ENCODE measurements around the gene CCR2.
"Not testable (repeated sequence)": the region's sequence is repeated elsewhere in the genome, so short reads cannot be mapped to it uniquely, and the experiment has no call there.

Gene CCR2

DNA sequence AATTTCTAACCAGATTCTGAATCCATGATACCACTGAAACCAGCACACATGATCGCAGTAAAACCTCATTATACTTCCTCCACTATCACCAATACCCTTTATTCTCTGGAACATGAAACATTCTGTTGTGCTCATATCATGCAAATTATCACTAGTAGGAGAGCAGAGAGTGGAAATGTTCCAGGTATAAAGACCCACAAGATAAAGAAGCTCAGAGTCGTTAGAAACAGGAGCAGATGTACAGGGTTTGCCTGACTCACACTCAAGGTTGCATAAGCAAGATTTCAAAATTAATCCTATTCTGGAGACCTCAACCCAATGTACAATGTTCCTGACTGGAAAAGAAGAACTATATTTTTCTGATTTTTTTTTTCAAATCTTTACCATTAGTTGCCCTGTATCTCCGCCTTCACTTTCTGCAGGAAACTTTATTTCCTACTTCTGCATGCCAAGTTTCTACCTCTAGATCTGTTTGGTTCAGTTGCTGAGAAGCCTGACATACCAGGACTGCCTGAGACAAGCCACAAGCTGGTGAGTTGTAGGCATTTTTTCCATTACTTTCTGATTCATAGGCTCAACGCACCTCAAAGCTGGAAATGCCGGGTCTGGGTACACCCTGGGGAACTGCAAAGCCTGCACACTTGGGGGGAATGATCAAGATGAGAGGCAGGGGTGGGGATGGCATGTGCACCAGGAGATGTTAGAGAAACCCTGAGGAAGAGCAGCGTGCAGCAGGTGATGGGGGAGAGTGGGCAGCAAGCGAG lies at the start of gene CCR2:
Gene CCR2 (plus strand): TSS at position 465 of the 764 bp plus-strand sequence. CDS start 3,417 bp downstream, outside the sequence.
- no peak for DNase-seq

DNA sequence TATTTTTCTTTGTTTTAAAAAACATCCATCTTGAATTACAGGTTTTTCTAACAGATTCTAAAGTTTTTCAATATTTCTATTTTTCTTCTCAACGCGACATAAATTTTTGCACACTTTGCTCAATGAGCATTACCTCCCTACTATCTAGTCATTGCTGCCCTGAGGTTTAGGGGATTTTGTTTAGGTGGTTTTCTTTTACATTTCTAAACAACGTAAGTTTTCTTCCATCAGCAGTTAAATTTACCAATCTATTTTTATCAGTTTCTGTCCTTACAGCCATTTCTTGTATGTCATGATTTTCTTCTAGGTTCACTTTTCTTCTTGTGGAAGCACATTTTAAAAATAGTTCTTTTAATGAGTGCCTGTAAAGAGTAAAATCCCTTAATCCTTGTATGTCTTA lies 49.2 kb upstream of the CCR2 start:
- no peak for DNase-seq

DNA sequence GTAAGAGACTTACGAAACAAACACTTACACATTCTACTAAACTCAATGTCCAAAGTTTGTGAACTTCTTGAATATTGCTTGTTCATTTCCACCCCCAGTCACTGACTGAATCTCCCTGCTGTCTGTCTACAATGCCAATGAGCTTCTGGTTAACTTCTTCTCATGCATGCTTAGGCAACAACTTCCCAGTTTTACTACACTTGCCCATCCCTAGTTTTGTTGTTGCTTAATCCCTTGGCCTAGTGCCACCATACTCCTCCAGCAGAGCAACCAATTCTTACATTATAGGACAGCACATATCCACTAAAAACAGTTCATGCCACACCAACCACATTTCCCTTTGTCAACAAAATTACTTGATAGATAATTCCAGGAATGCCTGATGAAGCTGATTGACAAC lies 40.9 kb upstream of the CCR2 start:
- no peak for DNase-seq

DNA sequence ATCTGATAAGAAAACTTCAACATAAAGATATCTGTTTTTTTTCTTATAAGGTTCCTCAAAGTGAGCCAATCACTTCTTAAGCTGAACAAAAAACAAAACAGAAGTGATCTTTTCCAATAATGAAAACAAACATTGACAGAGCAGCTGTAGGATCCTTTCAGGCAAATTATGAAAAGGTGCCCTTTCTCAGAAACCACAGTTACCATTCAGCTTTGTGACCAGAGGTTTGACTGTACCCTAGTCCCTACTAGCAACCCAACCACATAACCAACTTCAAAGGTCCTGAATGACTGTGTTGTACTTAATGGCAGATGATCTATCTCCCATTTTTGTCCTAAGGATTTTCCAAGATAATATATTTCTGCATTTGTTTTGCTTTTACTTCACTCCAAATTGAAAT lies 39.4 kb upstream of the CCR2 start:
- DNase-seq = no peak

DNA sequence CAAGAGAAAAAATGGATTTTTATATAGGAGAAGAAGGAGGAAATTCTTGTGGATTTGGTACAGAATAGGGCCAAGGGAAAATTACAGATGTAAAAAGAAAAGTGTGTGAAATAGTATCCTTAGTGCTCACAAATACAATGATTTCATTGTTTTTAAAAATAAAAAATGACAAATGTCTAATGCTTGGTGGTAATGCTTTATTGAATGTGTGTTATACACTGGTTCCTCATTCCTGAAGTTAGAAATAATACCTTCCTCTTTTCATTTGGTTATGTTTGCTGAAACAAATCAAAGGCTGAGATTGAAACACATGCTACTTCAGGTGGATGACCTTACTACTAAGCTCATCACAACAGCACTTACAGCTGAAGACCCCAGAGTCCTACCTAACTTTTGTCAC lies 37.7 kb upstream of the CCR2 start:
- DNase-seq = no peak

DNA sequence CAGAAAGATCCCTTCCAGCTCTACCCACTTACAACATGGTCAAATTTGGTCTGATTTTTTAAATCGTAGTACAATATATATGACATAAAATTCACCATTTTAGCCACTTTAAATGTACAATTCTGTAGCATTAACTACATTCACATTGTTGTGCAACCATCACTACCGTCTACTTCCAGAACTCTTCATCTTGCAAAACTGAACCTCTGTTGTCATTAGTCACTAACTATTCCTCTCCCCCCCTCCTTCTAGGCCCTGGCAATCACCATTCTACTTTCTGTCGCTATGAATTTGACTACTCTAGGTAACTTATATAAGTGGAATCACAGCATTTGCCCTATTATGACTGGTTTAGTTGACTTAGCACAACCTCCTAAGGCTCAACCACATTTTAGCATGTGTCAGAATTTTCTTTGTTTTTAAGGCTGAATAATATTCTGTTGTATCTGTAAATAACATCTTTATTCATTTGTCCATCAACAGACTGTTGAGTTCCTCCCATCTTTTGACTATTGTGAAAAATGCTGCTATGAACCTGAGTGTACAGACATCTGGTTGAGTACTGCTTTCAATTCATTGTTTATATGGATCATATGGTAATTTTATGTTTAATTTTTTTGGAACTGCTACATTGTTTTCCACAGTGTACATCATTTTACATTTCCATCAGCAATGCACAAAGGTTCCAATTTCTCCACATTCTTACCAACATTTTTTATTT lies 35.5 kb upstream of the CCR2 start:
- DNase-seq = no peak

DNA sequence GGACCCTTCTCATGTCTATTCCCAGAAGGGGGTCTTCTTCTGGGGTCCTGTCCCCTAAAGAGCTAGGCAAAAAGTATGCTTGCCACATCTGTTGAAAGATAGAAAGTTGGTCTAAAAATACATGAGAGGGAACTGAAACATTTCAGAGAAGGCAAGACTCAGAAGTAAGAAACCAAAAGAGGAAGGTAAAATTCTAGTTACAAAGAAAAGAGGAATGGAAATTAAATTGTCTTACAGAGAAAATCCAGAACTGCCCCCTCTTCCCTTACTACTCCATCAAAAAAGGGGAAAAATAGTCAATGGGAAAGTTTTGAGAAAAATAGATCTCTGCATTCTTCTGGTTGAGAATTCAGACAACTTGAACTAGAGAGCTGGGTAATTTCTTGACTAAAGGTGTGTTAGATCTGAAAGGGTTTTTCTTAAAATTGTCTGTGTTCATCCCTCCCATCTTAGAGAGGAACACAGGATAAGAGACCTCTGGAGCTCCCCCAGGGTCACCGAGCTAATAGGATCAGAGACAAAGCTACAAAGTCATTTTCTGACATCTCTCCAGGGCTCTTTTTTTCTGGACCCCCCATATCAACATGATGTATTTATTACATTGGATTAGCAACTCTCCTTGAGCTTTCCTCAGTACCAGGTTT lies 32.3 kb upstream of the CCR2 start:
- DNase-seq = no peak

DNA sequence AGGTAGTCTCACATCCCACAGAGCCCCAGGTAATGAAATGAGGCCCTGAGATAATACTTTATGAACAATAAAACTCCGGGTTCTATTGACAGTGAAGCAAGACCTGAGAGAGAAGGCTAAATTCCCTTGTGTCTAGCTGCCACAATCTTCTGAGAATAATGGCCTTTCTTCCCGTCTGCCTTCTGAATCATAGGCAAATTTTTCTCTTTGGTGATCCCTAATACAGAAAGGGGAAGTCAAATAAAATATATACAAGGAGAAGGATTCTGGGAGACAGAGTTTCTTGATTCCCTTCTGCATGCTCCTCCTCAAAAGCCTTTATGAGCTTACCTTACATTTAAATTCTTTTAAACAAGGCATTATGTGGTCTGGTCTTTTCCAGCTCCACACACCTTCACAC lies 29.9 kb upstream of the CCR2 start:
- DNase-seq = no peak

DNA sequence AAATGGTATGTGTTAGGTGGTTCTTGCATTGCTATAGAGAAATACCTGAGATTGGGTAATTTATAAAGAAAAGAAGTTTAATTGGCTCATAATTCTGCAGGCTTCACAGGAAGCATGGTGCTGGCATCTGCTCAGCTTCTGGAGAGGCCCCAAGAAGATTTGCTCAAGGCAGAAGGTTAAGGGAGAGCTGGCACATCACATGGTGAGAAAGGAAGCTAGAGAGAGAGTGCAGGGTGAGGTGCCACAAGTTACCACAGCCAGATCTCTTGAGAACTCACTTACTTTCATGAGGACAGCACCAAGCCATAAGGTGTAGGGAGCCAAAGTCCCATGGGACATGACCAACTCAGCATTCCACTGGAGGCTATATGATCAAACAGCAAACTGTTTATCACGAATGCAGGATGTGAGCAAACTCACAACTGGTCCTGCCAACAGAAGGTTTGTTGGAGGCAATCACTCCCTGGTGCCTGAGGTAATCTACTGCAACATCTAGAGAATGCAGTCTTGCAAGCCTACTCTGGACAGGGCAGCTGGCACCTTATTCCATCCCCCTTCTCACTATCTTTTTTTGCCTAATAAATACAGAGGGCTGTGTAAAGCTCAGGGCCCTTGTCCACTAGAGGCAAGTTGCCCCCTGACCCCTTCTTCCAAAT lies 28.1 kb upstream of the CCR2 start:
- no peak for DNase-seq

DNA sequence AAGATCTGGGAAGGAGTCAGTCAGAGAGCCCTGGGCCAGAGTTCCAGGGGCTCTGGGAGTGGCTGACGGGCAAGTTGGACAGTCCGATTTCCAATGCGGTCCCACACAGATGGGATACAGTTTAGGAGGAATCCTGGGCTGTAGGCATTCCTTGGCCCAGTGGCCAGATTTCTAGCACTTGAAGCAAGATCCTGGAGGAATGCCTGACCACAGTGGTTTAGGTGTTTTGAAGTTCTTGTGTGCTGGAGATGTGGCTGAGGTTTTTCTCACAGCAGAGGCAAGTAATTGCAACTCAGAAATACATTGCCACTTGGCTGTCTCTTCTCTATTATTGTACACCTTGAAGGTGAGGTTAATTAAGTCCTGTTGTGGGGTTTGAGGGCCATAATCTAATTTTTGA lies 23.2 kb upstream of the CCR2 start:
- DNase-seq = not testable (repeated sequence)

DNA sequence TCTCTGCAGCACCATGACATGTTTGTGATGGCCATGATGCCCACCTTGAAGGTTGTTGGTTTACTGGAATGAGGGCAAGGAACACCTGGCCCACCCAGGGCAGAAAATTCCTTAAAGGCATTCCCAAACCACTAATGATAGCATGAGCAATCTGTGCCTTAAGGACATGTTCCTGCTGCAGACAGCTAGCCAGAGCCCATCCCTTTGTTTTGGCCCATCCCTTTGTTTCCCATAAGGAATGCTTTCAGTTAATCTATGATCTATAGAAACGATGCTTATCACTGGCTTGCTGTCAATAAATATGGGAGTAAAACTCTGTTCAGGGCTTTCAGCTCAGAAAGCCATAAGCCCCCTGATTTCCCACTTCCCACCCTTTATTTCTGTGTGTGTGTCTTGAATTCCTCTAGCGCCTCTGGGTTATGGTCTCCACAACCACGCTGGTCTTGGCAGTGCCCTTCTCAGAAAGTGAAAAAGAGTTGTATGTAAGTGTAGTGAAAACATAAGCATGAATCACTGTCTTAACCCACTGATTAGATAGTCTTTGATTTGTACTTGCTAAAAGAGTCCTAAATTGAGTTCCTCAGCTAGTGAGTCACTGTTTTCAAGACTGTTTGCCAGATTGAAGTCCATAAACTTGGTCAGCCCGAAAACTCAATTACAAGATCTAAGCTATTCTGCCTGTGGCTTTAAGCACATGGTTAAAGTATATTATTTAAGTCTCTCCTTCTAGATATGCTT lies 19.0 kb upstream of the CCR2 start:
- DNase-seq = no peak

DNA sequence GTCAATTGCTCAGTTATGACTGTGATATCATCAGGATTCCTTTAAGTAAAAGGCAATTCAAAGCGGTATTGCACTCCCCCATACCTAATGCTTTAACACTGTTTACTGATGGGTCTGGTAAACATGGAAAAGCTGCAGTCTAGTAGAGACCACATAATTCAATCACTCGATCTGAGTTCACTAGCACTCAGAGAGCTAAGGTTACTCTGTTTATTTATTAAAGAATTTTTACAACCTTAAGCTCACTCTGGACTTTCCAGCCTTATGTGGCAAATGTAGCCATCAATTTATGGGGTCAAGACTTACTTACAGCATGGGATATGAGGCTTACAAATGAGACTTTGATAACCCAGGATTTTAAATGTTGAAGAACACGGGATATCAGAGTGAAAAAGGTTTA lies 18.4 kb upstream of the CCR2 start:
- no peak for DNase-seq

DNA sequence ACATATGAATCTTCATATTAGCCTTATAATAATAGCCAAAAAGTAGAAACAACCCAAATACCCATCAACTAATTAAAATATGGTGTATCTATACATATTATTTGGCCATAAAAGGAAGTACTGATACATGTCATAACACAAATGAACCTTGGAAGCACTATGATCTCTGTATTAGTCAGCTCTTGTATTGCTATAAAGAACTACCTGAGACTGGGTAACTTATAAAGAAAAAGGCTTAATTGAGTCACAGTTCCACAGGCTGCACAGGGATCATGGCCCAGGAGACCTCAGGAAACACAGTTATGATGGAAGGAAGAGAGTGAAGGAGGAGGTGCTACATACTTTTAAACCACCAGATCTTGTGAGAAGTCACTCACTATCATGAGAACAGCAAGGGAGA lies 16.0 kb upstream of the CCR2 start:
- no peak for DNase-seq

DNA sequence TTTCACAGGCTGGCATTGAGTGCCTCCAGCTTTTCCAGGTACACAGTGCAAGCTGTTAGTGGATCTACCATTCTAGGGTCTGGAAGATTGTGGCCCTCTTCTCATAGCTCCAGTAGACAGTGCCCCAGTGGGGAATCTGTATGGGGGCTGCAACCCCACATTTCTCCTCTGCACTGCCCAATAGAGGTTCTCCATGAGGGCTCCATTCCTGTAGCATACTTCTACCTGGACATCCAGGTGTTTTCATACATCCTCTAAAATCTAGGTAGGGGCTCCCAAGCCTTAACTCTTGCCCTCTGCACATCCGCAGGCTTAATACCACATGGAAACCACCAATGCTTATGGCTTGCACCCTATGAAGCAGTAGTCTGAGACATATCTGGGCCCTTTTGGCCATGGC lies 15.1 kb upstream of the CCR2 start:
- no peak for DNase-seq

DNA sequence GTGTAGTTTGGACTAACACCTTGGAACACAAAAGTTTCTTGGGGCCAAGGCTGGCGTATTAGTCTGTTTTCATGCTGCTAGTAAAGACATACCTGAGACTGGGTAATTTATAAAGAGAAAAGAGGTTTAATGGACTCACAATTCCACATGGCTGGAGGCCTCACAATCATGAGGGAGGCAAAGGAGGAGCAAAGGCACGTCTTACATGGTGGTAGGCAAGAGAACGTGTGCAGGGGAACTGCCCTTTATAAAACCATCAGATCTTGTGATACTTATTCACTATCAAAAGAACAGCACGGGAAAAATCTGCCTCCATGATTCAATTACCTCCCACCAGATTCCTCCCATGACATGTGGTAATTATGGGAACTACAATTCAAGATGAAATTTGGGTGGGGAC lies 9.4 kb upstream of the CCR2 start:
- DNase-seq = no peak

DNA sequence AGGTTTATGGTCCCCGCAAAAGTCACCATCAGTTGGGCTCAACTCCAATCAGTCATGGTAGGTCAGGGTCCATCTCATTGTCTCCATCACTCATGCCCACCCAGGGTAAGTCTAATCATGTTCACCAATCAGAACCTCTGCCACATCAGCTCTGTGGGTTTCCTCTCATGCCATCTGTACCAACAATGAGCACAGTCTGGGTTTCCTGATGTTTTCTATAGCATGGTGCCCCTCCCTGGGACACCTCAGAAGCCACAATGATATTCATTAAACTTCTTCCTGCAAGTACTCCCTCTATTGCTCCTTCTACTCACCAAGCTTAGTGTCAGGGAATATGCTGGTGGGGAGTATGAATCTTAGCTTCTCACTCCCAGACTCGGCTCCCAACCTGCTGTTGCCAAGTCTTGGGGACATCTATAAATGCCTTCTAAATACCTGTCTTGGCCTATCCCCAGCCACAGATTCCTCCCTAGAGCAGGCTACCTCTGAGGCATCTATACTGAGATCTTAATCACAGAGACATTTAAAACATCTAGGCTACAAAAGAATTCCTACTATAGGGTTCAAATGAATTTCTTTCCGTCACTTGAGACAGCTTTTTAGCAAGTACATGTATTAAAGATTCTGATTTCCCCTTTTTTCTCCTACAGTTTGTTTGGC lies 5.0 kb upstream of the CCR2 start:
- no peak for DNase-seq

DNA sequence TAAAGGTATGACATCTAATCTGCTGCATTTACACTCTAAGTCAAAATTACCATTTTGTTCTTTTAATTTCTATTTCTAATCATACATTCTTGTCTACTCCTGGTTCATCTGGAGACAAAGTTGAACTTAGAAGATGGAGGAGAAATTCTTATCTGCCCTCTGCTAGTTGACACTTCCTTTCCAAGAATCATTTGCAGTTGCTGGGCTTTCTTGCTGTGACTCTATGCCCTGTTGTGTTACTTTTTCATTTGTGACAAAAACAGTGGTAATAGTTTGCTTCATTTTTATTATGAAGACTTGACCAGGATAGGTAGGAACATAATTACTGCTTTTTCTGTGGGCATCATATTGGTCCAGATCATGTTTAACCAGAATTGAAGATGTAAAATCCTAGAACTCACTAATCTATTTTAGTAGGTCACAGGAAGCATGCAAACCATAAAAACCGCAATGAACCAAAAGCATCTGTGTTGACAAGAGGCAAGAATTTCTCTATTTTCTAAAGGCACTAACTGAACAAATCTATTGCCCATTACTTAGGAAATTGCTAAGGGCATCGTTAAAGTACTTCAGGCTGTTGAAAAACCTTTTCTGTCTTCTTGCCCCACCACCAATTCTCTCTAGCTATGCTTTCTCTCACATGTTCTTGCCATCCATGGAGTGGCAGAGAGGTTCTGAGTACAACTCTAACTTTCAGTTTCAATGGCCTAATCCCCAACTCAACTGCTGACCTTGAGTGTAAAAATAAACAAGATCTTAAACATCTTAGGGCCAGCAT lies 4.2 kb upstream of the CCR2 start:
- DNase-seq = no peak

DNA sequence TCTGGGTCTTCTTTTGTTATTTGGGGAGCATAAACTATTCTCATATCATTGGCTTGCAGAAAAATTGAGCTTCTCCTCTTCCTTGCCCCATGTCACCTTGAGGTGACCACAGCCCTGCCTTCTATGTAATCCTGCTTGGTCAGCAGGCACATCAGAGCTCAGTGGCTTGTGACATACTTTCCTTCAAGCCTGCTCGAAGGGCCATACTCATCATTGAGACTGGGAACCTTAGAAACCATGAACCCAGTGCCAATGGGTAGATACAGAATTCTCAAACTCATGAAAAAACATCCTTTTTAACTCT lies 3.7 kb upstream of the CCR2 start:
- DNase-seq = no peak

DNA sequence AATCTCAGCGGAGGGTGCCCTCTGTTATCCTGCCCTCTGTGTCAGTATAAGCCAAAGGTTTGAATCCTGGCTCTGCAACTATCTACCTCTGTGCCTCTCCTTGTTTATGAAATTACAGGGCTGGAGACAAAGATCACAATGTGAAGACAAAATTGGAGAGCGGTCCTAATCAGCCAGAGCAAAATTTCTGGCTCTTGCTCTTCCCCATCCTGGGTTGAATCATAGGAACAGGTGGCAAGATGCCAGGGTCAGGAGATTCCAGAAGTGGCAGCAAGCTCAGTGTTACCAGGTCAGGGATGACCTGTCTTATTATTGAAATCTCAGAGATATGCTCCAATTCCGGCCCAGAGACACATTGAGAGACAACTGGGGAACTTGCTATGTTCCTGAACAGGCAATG lies 2.3 kb upstream of the CCR2 start:
- no peak for DNase-seq

DNA sequence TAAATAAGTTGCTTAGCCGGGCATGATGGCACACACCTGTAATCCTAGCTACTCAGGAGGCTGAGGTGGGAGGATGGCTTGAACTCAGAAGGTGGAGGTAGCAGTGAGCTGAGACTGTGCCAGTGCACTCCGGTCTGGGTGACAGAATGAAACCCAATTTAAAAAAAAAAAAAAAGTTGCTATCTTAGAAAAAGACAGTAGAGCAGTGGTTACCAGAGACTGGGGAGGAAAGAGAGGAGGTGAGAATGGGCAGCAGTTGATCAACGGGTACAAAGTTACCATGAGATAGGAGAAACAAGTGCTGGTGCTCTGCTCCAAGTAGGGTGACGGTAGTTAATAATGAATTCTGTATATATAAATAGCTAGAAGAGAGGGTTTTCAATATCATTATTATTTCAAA lies 821 bp upstream of the CCR2 start:
- no peak for DNase-seq

DNA sequence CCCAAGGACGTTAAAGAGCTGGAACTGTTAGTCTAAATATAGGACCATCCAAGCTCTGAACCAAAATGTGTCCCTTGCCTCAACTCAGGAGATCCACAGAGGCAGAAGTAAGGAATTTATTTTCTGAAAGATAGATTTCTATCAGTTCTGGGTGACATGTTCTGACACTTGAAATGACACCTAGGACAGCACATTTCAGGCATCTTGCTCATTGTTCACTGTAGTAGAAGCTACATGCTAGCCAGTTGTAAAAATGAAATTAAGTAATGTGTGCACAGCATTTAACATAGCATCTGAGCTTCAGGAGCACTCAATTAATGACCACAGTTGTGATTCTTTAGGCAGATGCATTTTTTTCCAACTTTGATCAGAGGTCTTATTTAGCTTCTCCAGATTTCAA lies 567 bp downstream of the CCR2 start:
- DNase-seq = no peak

DNA sequence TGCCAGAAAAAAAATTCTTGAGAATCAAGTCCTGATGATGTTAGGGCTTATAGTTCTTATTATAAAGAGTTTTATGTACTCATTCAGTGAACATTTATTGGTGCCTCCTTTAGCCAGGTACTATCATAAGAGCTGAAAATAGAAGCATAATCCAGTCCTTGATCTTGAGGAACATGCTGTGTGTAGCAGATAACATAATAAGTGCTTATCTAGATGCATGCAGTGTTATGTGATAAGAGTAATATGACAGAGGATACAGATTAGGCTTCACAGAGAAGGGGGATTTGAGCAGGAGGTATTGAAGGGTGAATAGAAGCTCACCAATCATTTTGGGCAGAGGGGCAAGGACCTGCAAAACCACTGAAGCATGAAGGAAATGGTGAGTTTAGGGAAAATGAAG lies 1.1 kb downstream of the CCR2 start:
- no peak for DNase-seq

Measured in activated CD4-positive, CD25-positive, alpha-beta regulatory T cell treated with anti-CD3 and anti-CD28 coated beads, Interleukin-2, amount 50 U/mL, for 72 hours (primary cell).